DMS53 (cell line): ENCODE results near the gene DCBLD1.
A peak's percentile ranks its signal among the peaks of the same experiment; 100 is the strongest.

Experiments used
- DNase-seq: peaks from one replicate; lab custom pipeline; 2025; lab: John Stamatoyannopoulos, UW

Gene DCBLD1

GRCh38 chr6:117531346-117531745 lies 48.9 kb downstream of the DCBLD1 start:
- no peak for DNase-seq

- no peak for DNase-seq
These were observed 49.6 kb downstream of the DCBLD1 start for GRCh38 chr6:117531809-117532725.

DNA sequence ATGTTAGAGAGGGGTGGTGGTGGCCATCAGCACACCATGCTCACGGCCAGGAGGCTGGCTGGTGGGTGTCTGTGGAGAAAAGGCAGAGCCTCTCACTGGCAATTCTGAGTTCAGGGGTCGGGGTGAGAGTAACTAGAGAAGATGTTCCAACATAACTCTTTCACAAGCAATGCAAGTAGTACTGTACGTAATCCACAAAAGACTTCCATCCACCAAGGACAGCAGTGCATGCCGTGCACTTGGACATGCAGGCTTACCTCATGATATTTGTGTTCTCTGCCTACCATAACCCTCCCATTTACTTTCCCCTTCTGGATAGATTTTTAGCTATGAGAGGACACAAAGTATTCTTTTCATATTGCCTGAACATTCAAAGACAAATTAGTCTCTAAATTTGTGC lies 51.3 kb downstream of the DCBLD1 start:
- DNase-seq: no peak

GRCh38 chr6:117534974-117535373 lies 52.5 kb downstream of the DCBLD1 start:
- no peak for DNase-seq

DNA sequence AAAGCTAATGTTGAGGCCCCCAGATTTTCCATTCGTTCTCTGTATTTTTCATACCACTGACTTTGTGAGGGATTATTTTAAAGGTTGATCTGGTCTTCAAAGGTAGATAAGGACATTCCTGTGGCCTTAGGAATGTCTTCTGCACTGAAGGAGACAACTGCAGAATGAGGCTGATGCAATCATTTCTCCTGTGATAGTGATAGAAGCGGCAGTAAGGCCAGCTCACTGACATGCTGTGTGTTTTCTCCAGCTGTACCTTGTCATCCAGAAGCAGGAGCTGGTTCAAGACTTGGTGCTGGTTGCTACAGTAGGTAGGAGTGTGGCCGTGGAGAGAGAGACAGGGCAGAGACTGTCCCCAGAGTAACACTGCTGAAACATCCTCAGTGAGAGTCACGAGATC lies 53.8 kb downstream of the DCBLD1 start:
- DNase-seq: no peak

DNA sequence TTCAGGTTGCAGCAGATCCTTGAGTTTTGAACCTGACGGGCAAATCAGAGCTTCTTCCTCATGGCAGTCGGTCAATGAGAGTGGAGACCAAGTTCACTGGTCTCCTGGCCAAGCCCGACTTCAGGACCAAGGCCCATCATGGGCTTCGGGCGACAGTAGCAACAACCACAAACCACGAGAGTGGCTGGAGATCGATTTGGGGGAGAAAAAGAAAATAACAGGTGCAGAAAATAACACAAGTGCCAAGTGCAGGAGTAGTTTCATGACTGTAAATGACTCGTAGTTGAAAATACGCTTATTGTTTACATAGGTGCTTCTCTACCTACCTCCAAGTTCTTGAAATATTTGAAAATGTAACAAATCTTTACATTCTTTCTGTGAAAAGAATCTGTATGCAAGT lies 56.1 kb downstream of the DCBLD1 start:
- no peak for DNase-seq

- no peak for DNase-seq
These were observed 58.2 kb downstream of the DCBLD1 start for GRCh38 chr6:117540670-117541069.

DNA sequence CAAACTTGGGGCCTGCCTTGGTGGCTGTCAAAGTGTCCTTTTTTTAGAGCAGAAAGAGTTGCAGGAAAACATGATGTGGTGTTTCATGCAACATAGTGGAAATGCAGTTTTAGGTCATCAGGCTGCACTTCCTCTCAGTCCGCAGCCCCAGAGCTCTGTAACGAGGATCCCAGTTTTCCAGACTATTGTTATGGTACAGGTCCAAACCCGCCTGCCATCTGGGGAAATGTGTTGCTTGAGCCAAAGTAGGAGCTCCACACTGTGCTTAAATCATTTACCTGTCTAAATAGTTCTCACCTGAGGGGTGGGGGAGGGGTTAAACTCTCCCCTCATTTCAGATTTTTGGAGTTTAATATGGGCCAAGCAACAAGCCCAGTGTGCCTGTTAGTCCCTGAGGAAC lies 60.0 kb downstream of the DCBLD1 start:
- no peak for DNase-seq

- DNase-seq: peak; percentile 22
These were observed 62.2 kb downstream of the DCBLD1 start for GRCh38 chr6:117544716-117545115.

DNA sequence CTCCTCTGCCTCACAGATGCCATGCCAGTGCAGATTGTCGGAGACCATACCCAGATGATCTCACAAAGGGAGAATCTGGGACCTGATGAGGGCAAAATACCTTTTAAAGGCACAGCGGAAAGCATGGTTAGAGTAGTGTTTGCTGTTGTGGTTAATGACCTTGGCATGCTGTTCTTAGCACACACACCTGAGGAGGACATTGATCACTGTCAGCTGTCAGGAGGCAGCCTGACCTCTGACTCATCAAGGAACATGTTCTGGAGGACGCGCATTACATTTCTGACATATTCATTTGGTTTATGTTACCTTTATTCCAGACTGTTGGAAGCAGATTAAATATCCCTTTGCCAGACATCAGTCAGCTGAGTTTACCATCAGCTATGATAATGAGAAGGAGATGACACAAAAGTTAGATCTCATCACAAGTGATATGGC lies 62.7 kb downstream of the DCBLD1 start:
- peak; percentile 85 for DNase-seq

- DNase-seq: peak; percentile 2
These were observed 64.2 kb downstream of the DCBLD1 start for GRCh38 chr6:117546674-117547073.

DNA sequence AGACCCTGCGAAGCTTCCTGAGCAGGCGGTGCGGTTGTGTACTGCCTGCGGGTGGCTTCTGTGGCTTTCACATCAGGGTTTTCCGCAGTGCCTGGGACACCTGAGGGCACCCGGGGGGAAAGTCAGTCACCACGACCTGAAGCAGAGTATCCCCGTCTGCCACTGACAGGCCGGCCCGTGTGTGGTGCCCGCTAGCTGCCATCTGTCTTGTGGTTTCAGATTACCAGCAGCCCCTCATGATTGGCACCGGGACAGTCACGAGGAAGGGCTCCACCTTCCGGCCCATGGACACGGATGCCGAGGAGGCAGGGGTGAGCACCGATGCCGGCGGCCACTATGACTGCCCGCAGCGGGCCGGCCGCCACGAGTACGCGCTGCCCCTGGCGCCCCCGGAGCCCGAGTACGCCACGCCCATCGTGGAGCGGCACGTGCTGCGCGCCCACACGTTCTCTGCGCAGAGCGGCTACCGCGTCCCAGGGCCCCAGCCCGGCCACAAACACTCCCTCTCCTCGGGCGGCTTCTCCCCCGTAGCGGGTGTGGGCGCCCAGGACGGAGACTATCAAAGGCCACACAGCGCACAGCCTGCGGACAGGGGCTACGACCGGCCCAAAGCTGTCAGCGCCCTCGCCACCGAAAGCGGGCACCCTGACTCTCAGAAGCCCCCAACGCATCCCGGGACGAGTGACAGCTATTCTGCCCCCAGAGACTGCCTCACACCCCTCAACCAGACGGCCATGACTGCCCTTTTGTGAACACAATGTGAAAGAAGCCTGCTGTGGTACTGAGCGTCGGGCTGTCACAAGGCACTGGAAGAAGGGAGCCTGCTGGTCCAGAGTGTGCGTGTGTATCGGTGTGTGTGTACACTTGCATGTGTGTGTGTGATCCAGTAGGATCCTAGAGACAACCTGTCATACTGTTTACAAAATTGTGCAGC lies 65.5 kb downstream of the DCBLD1 start:
- peak; percentile 39 for DNase-seq

GRCh38 chr6:117548797-117549301 lies 66.4 kb downstream of the DCBLD1 start:
- peak; percentile 70 for DNase-seq

- no peak for DNase-seq
These were observed 67.1 kb downstream of the DCBLD1 start for GRCh38 chr6:117549611-117550010.

DNA sequence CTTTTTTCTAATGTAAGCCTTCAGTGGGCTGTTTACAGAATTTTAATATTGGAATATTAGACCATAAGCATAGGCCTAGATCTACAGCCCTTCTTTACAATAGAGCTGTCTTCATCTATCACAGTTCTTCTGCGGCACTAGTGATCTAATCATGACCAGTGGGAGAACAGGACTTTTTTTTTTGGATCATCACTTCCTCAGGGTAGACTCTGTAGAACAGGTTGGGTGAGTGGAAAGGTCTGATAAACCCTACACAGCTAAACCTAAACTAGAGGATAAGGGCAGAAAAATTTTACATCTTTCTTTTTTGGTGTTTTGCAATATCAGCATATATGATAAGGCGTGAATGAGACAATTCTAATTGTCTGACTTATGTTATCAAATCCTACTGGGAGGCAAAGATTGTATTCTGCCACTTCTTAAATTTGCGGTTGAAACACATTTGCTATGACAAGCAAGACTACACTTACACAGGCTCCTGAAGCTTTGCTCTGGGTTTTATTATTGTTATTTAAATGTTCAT lies 67.7 kb downstream of the DCBLD1 start:
- peak; percentile 42 for DNase-seq

GRCh38 chr6:117550618-117551242 lies 68.3 kb downstream of the DCBLD1 start:
- DNase-seq: no peak

- no peak for DNase-seq
These were observed 70.1 kb downstream of the DCBLD1 start for GRCh38 chr6:117552618-117553017.

GRCh38 chr6:117553142-117553541 lies 70.7 kb downstream of the DCBLD1 start:
- no peak for DNase-seq

DNA sequence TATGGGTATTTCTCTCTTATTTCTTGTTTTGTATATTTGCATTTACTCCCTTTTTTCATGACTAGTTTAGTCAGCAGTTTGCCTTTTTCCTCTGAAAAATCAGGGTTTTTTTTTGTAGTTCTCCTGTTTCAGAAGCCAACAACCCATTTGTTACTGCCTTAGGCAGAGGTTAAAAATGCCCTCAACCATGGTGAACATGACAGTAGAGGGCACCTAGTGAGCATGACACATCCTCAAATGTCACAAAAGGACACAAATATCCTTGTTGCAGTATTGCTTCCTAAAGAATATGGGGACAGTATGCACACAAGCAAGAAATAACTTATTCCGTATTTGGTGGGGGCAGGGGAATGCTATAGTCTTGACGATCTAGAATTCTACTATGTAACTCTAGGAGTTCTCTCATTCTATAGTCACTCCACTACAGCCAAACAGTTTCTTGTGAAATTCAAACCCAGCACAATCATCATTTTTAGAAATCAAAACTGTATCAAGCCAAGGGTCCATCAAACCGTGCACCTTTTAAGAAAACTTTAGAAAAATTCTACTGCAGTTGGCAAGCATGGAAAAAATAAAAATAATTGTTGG lies 72.9 kb downstream of the DCBLD1 start:
- peak; percentile 17 for DNase-seq

DNA sequence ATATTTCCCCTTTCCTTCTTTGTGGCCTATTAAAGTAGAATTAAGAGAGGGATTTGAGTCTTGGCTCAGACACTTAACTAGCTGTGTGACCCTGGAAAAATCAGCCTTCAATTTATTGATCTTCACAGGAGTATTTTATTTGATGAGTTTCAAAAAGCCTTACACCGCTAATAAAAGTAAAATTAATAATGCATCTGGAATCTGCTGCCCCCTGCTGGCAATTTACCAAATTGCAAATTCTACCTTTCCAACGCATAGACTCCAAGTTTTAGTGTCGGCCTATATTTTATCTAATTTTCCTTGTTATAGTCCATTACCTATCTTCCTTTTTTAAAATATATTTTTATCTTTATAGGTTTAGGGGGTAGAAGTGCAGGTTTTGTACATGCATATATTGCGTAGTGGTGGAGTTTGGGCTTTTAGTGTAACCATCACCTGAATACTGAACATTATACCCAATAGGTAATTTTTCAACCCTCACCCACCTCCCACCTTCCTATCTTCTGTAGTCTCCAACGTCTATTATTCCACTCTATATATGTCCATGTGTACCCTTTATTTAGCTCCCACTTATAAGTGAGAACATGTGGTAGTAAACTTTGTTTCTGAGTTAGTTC lies 73.5 kb downstream of the DCBLD1 start:
- peak; percentile 46 for DNase-seq

DNA sequence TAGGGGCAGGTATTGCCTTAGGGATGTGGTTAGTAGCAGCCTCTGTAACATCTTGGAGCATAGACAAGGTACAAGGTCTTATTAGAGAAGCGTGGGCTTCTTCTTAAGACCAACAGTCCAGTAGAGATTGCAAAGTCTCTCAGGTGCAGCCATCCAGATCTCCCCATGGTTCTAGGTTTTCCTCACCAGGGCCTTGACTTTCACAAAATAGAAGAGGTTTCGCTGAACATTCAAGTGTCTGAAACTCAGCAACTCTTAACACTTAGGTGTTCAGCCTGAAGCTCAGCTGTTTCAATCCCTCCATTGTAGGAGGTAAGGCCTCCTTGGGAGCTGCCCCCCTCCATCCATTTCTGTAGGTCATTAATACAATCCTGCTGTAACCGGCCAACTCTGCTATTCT lies 75.5 kb downstream of the DCBLD1 start:
- no peak for DNase-seq
